HepG2 (cell line): ENCODE measurements around the gene NEK7.

Experiments
- HNRNPH1 ChIP-seq: fragments of 200-400 bp; formaldehyde crosslinking; optimal IDR thresholded peaks from 2 replicates; pipeline ENCODE3; 2017; ENCODE audit warnings: mild to moderate bottlenecking, low read depth, low read length
- POLR2AphosphoS5 ChIP-seq: IDR thresholded peaks from 2 replicates; pipeline ENCODE4 v1.6.1; 2012; ENCODE audit warnings: low read depth, low read length
- ZBTB7A ChIP-seq: sonication (generic); formaldehyde crosslinking; IDR thresholded peaks from 2 replicates; pipeline ENCODE4 v1.8.0; 2022; ENCODE audit warnings: mild to moderate bottlenecking, missing genetic modification reagents

DNA sequence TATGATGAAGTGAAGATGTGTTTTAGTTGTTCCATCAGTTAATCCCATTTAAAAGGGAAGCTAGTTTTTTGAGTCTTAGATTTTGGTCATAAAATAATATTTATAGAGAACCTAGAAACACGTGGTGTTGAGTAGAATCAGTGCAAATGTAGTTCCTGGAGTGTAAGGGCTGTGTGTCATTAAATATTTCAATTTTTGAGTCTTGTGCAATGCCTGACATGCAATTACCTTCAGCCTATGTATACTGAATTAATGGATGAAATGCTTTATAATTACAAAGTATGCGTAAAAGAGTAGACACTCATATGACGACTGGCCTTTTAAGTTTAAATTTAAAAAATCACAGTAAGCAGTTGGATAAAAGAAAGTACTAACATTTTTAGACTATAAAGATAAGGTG, 75.0 kb downstream of the NEK7 start:
- TF ChIP-seq HNRNPH1 = no peak
- TF ChIP-seq ZBTB7A (CRISPR knock-in tag) = no peak
- no peak for TF ChIP-seq POLR2AphosphoS5
